ENCODE data around the gene CASP10. TPM values are rescaled to one million over a fixed set of nuclear protein-coding genes. Genes with fewer than 3 reads are reported as not detected.

CASP10 gene
- total and polyA plus RNA-seq, 2 of the 13 experiments (the other 11 are each of a cell fraction or from before 2014, with no cell fraction given), result 22.2 to 23.8 TPM

- ChIA-PET POLR2A (interaction anchor here (1.2 kb wide), 1 partner anchor 10 kb away, joined by 3 read pairs; no protein-coding TSS in a partner anchor), CTCF (ENCODE audit: low intra/inter-chr PET ratio, low total read pairs) (no interaction called here)
- Histone ChIP-seq H3K36me3 (replicated peaks in 1 of 2; ENCODE audit: control insufficient read depth in 1 of 2, insufficient read depth in 2 of 2, low read length in 2 of 2) (peaks cover 37 to 62% of the 10 kb centered on the region in 2 experiments), H3K9ac (ENCODE audit: insufficient read depth, low read depth, low read length) (no peak overlapping the region), H4K20me1 (ENCODE audit: insufficient read depth, low read length) (no peaks in the 10 kb centered on the region), H3K4me3 (replicated peaks in 1 of 3; ENCODE audit: insufficient read depth in 1 of 3, low read depth in 2 of 3, low read length in 3 of 3) (no peak overlapping the region), H3K4me1 (ENCODE audit: insufficient read depth, low read length) (no peaks in the 10 kb centered on the region), H3K4me2 (ENCODE audit: low read depth, low read length) (no peak overlapping the region), H2AFZ (ENCODE audit: low read length) (no peak overlapping the region), H3K27ac (ENCODE audit: extremely low read length, insufficient read depth, low read length) (no peak overlapping the region), H3K9me3 (ENCODE audit: low read length) (no peaks in the 10 kb centered on the region), H3K27me3 (ENCODE audit: control insufficient read depth in 1 of 2, insufficient read depth in 2 of 2, low read length in 2 of 2) (no peaks in the 10 kb centered on the region), H3K79me2 (ENCODE audit: insufficient read depth, low read length) (peaks cover 11% of the 10 kb centered on the region)
- 97% methylated on average over 28 of the region's 28 CpGs for WGBS (ENCODE audit: low lambda C conversion rate)
- intact Hi-C loops (cut with micrococcal nuclease; ENCODE audit: unreplicated experiment) (no loop called here), in situ Hi-C loops (cut with HindIII; ENCODE audit: extremely low pct_ligation_motif_present, low pct_unique_long_range_greater_than_20kb) (no loop called here)
- no TSS peak for BruUV-seq (replicated peaks)
- ATAC-seq, result peak; percentile 39; the same call in 2 of the 3 replicates
- FAIRE-seq, result no peak
- no peak for DNase-seq (ENCODE audit: low spot score)
- TF ChIP-seq POLR2G (IDR thresholded peaks at IDR 0.05; ENCODE audit: low read depth, low read length), result peak; percentile 18; the same call in 1 of the 2 replicates
- TF ChIP-seq MXI1 (IDR thresholded peaks at IDR 0.05; ENCODE audit: borderline replicate concordance, low read depth, low read length), result no peak
- TF ChIP-seq ZNF609 (CRISPR knock-in tag; IDR thresholded peaks at IDR 0.05; ENCODE audit: borderline replicate concordance), result no peak
- TF ChIP-seq ZNF746 (CRISPR knock-in tag; IDR thresholded peaks at IDR 0.05), result no peak
- TF ChIP-seq MATR3 (CRISPR knock-in tag; IDR thresholded peaks at IDR 0.05), result no peak
- TF ChIP-seq GLI4 (CRISPR knock-in tag; IDR thresholded peaks at IDR 0.05; ENCODE audit: borderline replicate concordance), result no peak
- no peak for TF ChIP-seq CSRNP1 (CRISPR knock-in tag; IDR thresholded peaks at IDR 0.05)
- TF ChIP-seq ZBTB26 (CRISPR knock-in tag; IDR thresholded peaks at IDR 0.05; ENCODE audit: borderline replicate concordance), result no peak
- TF ChIP-seq, protein P1, sequence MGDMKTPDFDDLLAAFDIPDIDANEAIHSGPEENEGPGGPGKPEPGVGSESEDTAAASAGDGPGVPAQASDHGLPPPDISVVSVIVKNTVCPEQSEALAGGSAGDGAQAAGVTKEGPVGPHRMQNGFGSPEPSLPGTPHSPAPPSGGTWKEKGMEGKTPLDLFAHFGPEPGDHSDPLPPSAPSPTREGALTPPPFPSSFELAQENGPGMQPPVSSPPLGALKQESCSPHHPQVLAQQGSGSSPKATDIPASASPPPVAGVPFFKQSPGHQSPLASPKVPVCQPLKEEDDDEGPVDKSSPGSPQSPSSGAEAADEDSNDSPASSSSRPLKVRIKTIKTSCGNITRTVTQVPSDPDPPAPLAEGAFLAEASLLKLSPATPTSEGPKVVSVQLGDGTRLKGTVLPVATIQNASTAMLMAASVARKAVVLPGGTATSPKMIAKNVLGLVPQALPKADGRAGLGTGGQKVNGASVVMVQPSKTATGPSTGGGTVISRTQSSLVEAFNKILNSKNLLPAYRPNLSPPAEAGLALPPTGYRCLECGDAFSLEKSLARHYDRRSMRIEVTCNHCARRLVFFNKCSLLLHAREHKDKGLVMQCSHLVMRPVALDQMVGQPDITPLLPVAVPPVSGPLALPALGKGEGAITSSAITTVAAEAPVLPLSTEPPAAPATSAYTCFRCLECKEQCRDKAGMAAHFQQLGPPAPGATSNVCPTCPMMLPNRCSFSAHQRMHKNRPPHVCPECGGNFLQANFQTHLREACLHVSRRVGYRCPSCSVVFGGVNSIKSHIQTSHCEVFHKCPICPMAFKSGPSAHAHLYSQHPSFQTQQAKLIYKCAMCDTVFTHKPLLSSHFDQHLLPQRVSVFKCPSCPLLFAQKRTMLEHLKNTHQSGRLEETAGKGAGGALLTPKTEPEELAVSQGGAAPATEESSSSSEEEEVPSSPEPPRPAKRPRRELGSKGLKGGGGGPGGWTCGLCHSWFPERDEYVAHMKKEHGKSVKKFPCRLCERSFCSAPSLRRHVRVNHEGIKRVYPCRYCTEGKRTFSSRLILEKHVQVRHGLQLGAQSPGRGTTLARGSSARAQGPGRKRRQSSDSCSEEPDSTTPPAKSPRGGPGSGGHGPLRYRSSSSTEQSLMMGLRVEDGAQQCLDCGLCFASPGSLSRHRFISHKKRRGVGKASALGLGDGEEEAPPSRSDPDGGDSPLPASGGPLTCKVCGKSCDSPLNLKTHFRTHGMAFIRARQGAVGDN (CRISPR knock-in tag; IDR thresholded peaks at IDR 0.05), result peak; percentile 7; the same call in 1 of the 2 replicates
Measured at GRCh38 chr2:201137505-201138400, 45.2 kb upstream of the CASP10 start.

All from HepG2 (cell line).